MM.1S (cell line): ENCODE data around the gene NHLRC4.
A peak's percentile ranks its signal among the peaks of the same experiment; 100 is the strongest.

Experiments used
- DNase-seq: peaks from one replicate; pipeline ENCODE4 v3.0.0-alpha.2; 2015
- H2AFZ ChIP-seq: fragments of 300-600 bp; sonication (generic); 2 replicates; pipeline ENCODE4 v1.6.0; 2016; ENCODE audit warnings: antibody characterized with exemption, low read length
- H3F3A ChIP-seq: fragments of 300-600 bp; sonication (generic); 2 replicates; pipeline ENCODE4 v1.6.1; 2016; ENCODE audit warnings: mild to moderate bottlenecking, antibody characterized with exemption, low read length, moderate library complexity, mixed read lengths; ENCODE audit not compliant: insufficient read depth
- H3K27ac ChIP-seq: fragments of 300-600 bp; sonication (generic); 2 replicates; pipeline ENCODE4 v1.5.1; 2016; ENCODE audit warnings: mild to moderate bottlenecking, low read length
- H3K27me3 ChIP-seq: fragments of 300-600 bp; sonication (generic); replicated peaks from 2 replicates; pipeline ENCODE4 v1.6.0; 2016; ENCODE audit warnings: low read length; ENCODE audit not compliant: insufficient read depth
- H3K36me3 ChIP-seq: fragments of 300-600 bp; sonication (generic); replicated peaks from 2 replicates; pipeline ENCODE4 v1.6.1; 2016; ENCODE audit warnings: mild to moderate bottlenecking, low read length, mixed read lengths; ENCODE audit not compliant: insufficient read depth
- H3K4me1 ChIP-seq: fragments of 300-600 bp; sonication (generic); 2 replicates; pipeline ENCODE4 v1.6.1; 2016; ENCODE audit warnings: low read length, mixed read lengths
- H3K4me2 ChIP-seq: fragments of 300-600 bp; sonication (generic); 2 replicates; pipeline ENCODE4 v1.6.0; 2016; ENCODE audit warnings: low read depth, low read length
- H3K4me3 ChIP-seq: fragments of 300-600 bp; sonication (generic); 2 replicates; pipeline ENCODE4 v1.5.1; 2016; ENCODE audit warnings: low read length, mixed read lengths
- H3K79me2 ChIP-seq: fragments of 300-600 bp; sonication (generic); 2 replicates; pipeline ENCODE4 v1.6.1; 2016; ENCODE audit warnings: mixed run types, low read length, mixed read lengths
- H3K9ac ChIP-seq: fragments of 300-600 bp; sonication (generic); 2 replicates; pipeline ENCODE4 v1.6.1; 2016; ENCODE audit warnings: low read length, mixed read lengths
- H3K9me2 ChIP-seq: fragments of 300-600 bp; sonication (generic); replicated peaks from 2 replicates; pipeline ENCODE4 v1.6.1; 2016; ENCODE audit warnings: mild to moderate bottlenecking, low read length, mixed read lengths; ENCODE audit not compliant: insufficient read depth
- H3K9me3 ChIP-seq: fragments of 300-600 bp; sonication (generic); replicated peaks from 2 replicates; pipeline ENCODE4 v1.6.1; 2016; ENCODE audit warnings: mild to moderate bottlenecking, low read length, mixed read lengths; ENCODE audit not compliant: insufficient read depth
- H4K20me1 ChIP-seq: fragments of 300-600 bp; sonication (generic); 2 replicates; pipeline ENCODE4 v1.6.1; 2016; ENCODE audit warnings: mild to moderate bottlenecking, low read length, moderate library complexity, mixed read lengths; ENCODE audit not compliant: insufficient read depth
- CTCF ChIP-seq: fragments of 300-600 bp; sonication (generic); IDR thresholded peaks from 2 replicates; pipeline ENCODE4 v1.5.1; 2016; ENCODE audit warnings: antibody characterized with exemption, low read length, mixed read lengths
- EZH2 ChIP-seq: fragments of 300-600 bp; sonication (generic); optimal IDR thresholded peaks from 2 replicates; pipeline ENCODE3; 2017; ENCODE audit warnings: low read depth, mild to moderate bottlenecking, antibody characterized with exemption, low read length, mixed read lengths
- EZH2phosphoT487 ChIP-seq: fragments of 300-600 bp; sonication (generic); IDR thresholded peaks from 2 replicates; pipeline ENCODE4 v1.6.1; 2018; ENCODE audit warnings: antibody characterized with exemption, low read length

NHLRC4 gene

GRCh38 chr16:559021-559380, 7.8 kb upstream of the NHLRC4 start:
- H3K4me3 ChIP-seq, result no peak overlapping the region
- H3K79me2 ChIP-seq, result no peaks in the 10 kb centered on the region
- H2AFZ ChIP-seq, result no peak overlapping the region
- no peaks in the 10 kb centered on the region for H4K20me1 ChIP-seq
- H3K27ac ChIP-seq, result no peak overlapping the region
- H3K9me3 ChIP-seq, result no peaks in the 10 kb centered on the region
- no peaks in the 10 kb centered on the region for H3K4me1 ChIP-seq
- DNase-seq, result no peak
- H3K27me3 ChIP-seq, result peaks cover 62% of the 10 kb centered on the region
- H3K36me3 ChIP-seq, result no peaks in the 10 kb centered on the region
- no peak overlapping the region for H3K4me2 ChIP-seq
- no peak overlapping the region for H3K9ac ChIP-seq
- H3F3A ChIP-seq, result no peaks in the 10 kb centered on the region
- no peak for TF ChIP-seq EZH2phosphoT487
- peak; percentile 11 for TF ChIP-seq EZH2
- H3K9me2 ChIP-seq, result no peaks in the 10 kb centered on the region

GRCh38 chr16:559411-560203, 7.2 kb upstream of the NHLRC4 start:
- H3K4me1 ChIP-seq, result no peaks in the 10 kb centered on the region
- no peaks in the 10 kb centered on the region for H3F3A ChIP-seq
- peaks cover 62% of the 10 kb centered on the region for H3K27me3 ChIP-seq
- H3K4me3 ChIP-seq, result no peak overlapping the region
- H3K27ac ChIP-seq, result no peak overlapping the region
- no peak for TF ChIP-seq CTCF
- TF ChIP-seq EZH2phosphoT487, result no peak
- peak; percentile 16 for TF ChIP-seq EZH2
- no peaks in the 10 kb centered on the region for H3K9me2 ChIP-seq
- H4K20me1 ChIP-seq, result no peaks in the 10 kb centered on the region
- no peak overlapping the region for H3K9ac ChIP-seq
- H2AFZ ChIP-seq, result no peak overlapping the region
- no peak for DNase-seq
- H3K9me3 ChIP-seq, result no peaks in the 10 kb centered on the region
- no peaks in the 10 kb centered on the region for H3K36me3 ChIP-seq
- no peaks in the 10 kb centered on the region for H3K79me2 ChIP-seq
- no peak overlapping the region for H3K4me2 ChIP-seq

GRCh38 chr16:560204-560700, 6.6 kb upstream of the NHLRC4 start, which contains the start of gene PRR35:
Gene PRR35 (plus strand): TSS chr16:560394. CDS start chr16:563295, 2,901 bp downstream.
- no peaks in the 10 kb centered on the region for H3F3A ChIP-seq
- no peak for DNase-seq
- no peaks in the 10 kb centered on the region for H3K79me2 ChIP-seq
- no peaks in the 10 kb centered on the region for H3K4me1 ChIP-seq
- H3K9me3 ChIP-seq, result no peaks in the 10 kb centered on the region
- no peak within 1 kb of the TSS for H3K4me2 ChIP-seq
- no peaks in the 10 kb centered on the region for H3K9me2 ChIP-seq
- H3K36me3 ChIP-seq, result no peaks in the 10 kb centered on the region
- H3K9ac ChIP-seq, result no peak within 1 kb of the TSS
- TF ChIP-seq EZH2phosphoT487 (no peak), CTCF (no peak), EZH2 (no peak)
- H4K20me1 ChIP-seq, result no peaks in the 10 kb centered on the region
- no peak within 1 kb of the TSS for H3K27ac ChIP-seq
- H3K4me3 ChIP-seq, result no peak within 1 kb of the TSS
- no peak within 1 kb of the TSS for H2AFZ ChIP-seq
- H3K27me3 ChIP-seq, result peaks cover 62% of the 10 kb centered on the region
